ENCODE measurements around the gene SREBF1.

DNA sequence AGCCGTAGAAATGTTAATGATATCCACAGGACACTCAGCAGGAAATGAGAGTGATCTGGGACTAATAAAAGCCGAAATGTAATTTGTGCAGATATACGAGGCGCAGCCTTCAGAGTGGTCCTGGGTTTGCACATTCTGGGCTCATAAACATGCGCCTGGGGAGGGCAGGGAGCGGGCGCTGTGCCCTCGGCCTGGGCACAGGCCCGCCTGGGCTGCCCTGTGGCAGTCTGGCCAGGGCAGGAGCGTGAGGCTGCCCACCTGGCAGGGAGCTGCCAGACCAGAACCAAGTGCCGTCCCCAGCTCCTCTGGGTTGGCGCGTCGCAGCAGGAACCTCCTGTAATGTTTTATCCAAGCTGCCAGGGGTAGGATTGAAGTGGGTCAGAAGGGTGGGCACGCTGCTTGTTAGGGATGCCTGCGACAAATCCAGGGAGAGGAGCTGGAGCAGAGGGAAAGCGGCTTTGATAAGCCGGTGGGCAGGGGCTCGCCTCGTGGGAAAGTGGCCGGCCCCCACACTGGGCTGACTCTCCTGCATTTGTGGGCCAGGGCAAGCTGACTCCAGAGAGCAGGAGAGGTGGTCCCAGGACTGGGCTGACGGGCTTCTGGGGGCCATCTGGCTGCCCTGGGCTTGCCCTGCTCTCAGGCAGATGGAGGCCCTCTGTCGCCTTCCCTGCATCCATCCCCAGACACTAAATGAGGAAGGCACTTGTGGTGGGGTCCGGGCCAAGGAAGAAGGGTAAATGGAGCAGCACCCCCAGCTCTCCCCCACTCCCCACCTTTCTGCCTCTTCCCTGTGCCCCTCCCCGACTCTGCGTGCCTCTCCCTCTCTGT lies 45.9 kb downstream of the SREBF1 start:
- TF ChIP-seq, protein P1, sequence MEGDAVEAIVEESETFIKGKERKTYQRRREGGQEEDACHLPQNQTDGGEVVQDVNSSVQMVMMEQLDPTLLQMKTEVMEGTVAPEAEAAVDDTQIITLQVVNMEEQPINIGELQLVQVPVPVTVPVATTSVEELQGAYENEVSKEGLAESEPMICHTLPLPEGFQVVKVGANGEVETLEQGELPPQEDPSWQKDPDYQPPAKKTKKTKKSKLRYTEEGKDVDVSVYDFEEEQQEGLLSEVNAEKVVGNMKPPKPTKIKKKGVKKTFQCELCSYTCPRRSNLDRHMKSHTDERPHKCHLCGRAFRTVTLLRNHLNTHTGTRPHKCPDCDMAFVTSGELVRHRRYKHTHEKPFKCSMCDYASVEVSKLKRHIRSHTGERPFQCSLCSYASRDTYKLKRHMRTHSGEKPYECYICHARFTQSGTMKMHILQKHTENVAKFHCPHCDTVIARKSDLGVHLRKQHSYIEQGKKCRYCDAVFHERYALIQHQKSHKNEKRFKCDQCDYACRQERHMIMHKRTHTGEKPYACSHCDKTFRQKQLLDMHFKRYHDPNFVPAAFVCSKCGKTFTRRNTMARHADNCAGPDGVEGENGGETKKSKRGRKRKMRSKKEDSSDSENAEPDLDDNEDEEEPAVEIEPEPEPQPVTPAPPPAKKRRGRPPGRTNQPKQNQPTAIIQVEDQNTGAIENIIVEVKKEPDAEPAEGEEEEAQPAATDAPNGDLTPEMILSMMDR (conservative IDR thresholded peaks at IDR 0.05; ENCODE audit: low read length) = no peak
- no peak for TF ChIP-seq EZH2phosphoT487 (IDR thresholded peaks at IDR 0.05; ENCODE audit: borderline replicate concordance)
